ENCODE data around the gene STARD5. TPM values are rescaled to one million over a fixed set of nuclear protein-coding genes. Genes with fewer than 3 reads are reported as not detected.

STARD5 gene
- total and polyA plus RNA-seq, 2 of the 4 experiments (the other 2 are of a cell fraction) = 5.0 to 22.8 TPM

- in situ Hi-C loops (cut with MboI; ENCODE audit: low sequenced_read_pairs) = no loop called here
- no peak overlapping the region; the same call in 1 of the 2 replicates for H3K4ac ChIP-seq (ENCODE audit: low read depth, low read length)
- dilution Hi-C loops (cut with HindIII; ENCODE audit: low sequenced_read_pairs, unreplicated experiment) = no loop called here
- TF ChIP-seq MAZ (IDR thresholded peaks at IDR 0.05; ENCODE audit: borderline replicate concordance, low read depth, low read length) = no peak
- TF ChIP-seq POLR2A (IDR thresholded peaks at IDR 0.05; ENCODE audit: low read depth, low read length) = no peak
- TF ChIP-seq RFX5 (IDR thresholded peaks at IDR 0.05; ENCODE audit: low read depth, low read length) = no peak
- TF ChIP-seq CHD1 (IDR thresholded peaks at IDR 0.05; ENCODE audit: low read depth, low read length) = no peak
- no peak for TF ChIP-seq USF2 (IDR thresholded peaks at IDR 0.05; ENCODE audit: low read depth, low read length)
- TF ChIP-seq CTCF (conservative IDR thresholded peaks at IDR 0.05; ENCODE audit: low read depth, low read length) = no peak
- no peak for TF ChIP-seq MXI1 (IDR thresholded peaks at IDR 0.05; ENCODE audit: borderline replicate concordance, low read depth, low read length)
- no peak for TF ChIP-seq SMC3 (IDR thresholded peaks at IDR 0.05; ENCODE audit: low read depth, low read length)
- no peak for TF ChIP-seq CEBPB (IDR thresholded peaks at IDR 0.05; ENCODE audit: low read depth, low read length)
- TF ChIP-seq MAFK (IDR thresholded peaks at IDR 0.05; ENCODE audit: low read depth, low read length) = no peak
- TF ChIP-seq FOS (IDR thresholded peaks at IDR 0.05; ENCODE audit: low read depth, low read length) = no peak
- TF ChIP-seq RCOR1 (IDR thresholded peaks at IDR 0.05; ENCODE audit: insufficient replicate concordance, low read length) = no peak
- TF ChIP-seq NFE2L2 (IDR thresholded peaks at IDR 0.05; ENCODE audit: low read depth, low read length) = no peak
- H2AK5ac ChIP-seq (ENCODE audit: low read depth, low read length) = no peak overlapping the region
- DNase-seq (no peak), ATAC-seq (ENCODE audit: low read depth) (no peak)
- H3K4me3 ChIP-seq (ENCODE audit: insufficient read depth, low read depth, low read length) = no peak overlapping the region
- H3K27ac ChIP-seq (ENCODE audit: insufficient read depth, low read length) = no peak overlapping the region
- no peak overlapping the region; the same call in 1 of the 2 replicates for H2BK20ac ChIP-seq (ENCODE audit: low read depth, low read length)
- H3K4me1 ChIP-seq (ENCODE audit: control insufficient read depth, insufficient read depth, low read length) = peaks cover 9% of the 10 kb centered on the region
- no peak overlapping the region for H4K5ac ChIP-seq (ENCODE audit: low read depth, low read length)
- H2AFZ ChIP-seq (replicated peaks; ENCODE audit: low read length, poor library complexity) = peak overlapping the region; percentile 47
- H2BK120ac ChIP-seq (ENCODE audit: low read depth, low read length) = no peak overlapping the region
- no peak overlapping the region for H3K9ac ChIP-seq (ENCODE audit: low read depth, low read length)
- H2AK9ac ChIP-seq (replicated peaks; ENCODE audit: low read depth, low read length, poor library complexity) = no peak overlapping the region
- no peak overlapping the region for H4K91ac ChIP-seq (ENCODE audit: insufficient read depth, low read depth, low read length)
- H3K9me3 ChIP-seq (ENCODE audit: control insufficient read depth, insufficient read depth, low read length) = no peaks in the 10 kb centered on the region
- H3K14ac ChIP-seq (replicated peaks; ENCODE audit: low read depth, low read length) = no peak overlapping the region
- H3K79me1 ChIP-seq (ENCODE audit: low read depth in 1 of 2, low read length in 2 of 2) = no peaks in the 10 kb centered on the region
- H3K56ac ChIP-seq (ENCODE audit: extremely low read depth, insufficient read depth, low read length) = no peak overlapping the region
- CTCF ChIA-PET = no interaction called here
- BruUV-seq (replicated peaks) = no TSS peak
- POLR2A ChIA-PET (ENCODE audit: unreplicated experiment) = no interaction called here
- peaks cover 7% of the 10 kb centered on the region; the same call in 1 of the 2 replicates for H3K36me3 ChIP-seq (ENCODE audit: control insufficient read depth, insufficient read depth, low read length)
- H3K27me3 ChIP-seq (ENCODE audit: control insufficient read depth, insufficient read depth, low read length) = no peaks in the 10 kb centered on the region
- 76% methylated on average over 4 of the region's 12 CpGs; no CpG with 5 or more reads in 1 of the 2 experiments for WGBS, 2 experiments (ENCODE audit: extremely low coverage in 2 of 2, insufficient read length in 1 of 2)
- no peak overlapping the region for H2BK5ac ChIP-seq (ENCODE audit: low read depth, low read length, poor library complexity, severe bottlenecking)
- H3K23ac ChIP-seq (ENCODE audit: low read depth, low read length) = no peak overlapping the region
- H3K18ac ChIP-seq (ENCODE audit: low read depth, low read length) = no peak overlapping the region
- intact Hi-C loops (cut with micrococcal nuclease) = no loop called here
- H4K8ac ChIP-seq (ENCODE audit: low read depth in 2 of 2, low read length in 2 of 2) = no peak overlapping the region
- H3K4me2 ChIP-seq (ENCODE audit: low read depth, low read length) = no peak overlapping the region
- peaks cover 3% of the 10 kb centered on the region; the same call in 1 of the 2 replicates for H3K9me1 ChIP-seq (ENCODE audit: insufficient read depth, low read length)
- no peak overlapping the region for H2BK15ac ChIP-seq (ENCODE audit: low read depth, low read length)
- H4K20me1 ChIP-seq (ENCODE audit: insufficient read depth, low read length) = no peaks in the 10 kb centered on the region
Measured at GRCh38 chr15:81271761-81272644, 51.9 kb downstream of the STARD5 start.

Measured in IMR-90 (cell line).